Measurements from ENCODE around the gene YOD1. TPM values are rescaled to one million over a fixed set of nuclear protein-coding genes. Genes with fewer than 3 reads are reported as not detected.
A peak's percentile ranks its signal among the peaks of the same experiment; 100 is the strongest.

YOD1 gene
- total RNA-seq, 6 donors from 2014 or later, result 6.0 to 24.4 (median 9.4) TPM

DNA sequence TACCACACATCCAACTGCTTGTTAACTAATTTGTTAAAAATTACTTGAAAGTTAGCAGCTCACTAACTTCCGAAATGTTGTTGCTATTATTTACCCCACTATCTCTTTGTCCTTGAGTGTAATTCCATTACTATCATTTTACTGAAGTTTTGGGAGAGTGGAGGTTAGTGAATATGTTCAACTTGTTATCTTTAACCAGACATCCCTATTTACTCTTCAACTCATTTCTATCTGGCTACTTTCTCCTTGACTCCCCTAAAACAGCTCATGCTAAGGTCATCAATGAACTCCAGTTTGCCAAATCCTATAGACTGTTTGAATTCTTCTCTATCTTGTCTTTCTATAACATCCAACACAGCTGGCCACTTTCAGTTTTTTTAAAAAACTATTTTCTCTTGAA, 14.1 kb downstream of the YOD1 start:
- Histone ChIP-seq H3K4me1 (peaks cover 0 to 7% (median 2%) of the 10 kb centered on the region in 4 donors), H3K27me3 (no peaks in the 10 kb centered on the region), H3K27ac (no peak overlapping the region), H3K36me3 (no peaks in the 10 kb centered on the region), H3K4me3 (no peak overlapping the region), H3K9me3 (no peaks in the 10 kb centered on the region)
- ATAC-seq (ENCODE audit: low FRiP score in 2 of 2) (no peak), DNase-seq (no peak)
- WGBS, 2 donors, result 83 to 95% methylated on average over 1 of the region's 1 CpG
- TF ChIP-seq EP300 (IDR thresholded peaks at IDR 0.05) (no peak), CTCF (IDR thresholded peaks at IDR 0.05) (no peak), POLR2A (IDR thresholded peaks at IDR 0.05) (no peak), POLR2AphosphoS5 (IDR thresholded peaks at IDR 0.05) (no peak)

DNA sequence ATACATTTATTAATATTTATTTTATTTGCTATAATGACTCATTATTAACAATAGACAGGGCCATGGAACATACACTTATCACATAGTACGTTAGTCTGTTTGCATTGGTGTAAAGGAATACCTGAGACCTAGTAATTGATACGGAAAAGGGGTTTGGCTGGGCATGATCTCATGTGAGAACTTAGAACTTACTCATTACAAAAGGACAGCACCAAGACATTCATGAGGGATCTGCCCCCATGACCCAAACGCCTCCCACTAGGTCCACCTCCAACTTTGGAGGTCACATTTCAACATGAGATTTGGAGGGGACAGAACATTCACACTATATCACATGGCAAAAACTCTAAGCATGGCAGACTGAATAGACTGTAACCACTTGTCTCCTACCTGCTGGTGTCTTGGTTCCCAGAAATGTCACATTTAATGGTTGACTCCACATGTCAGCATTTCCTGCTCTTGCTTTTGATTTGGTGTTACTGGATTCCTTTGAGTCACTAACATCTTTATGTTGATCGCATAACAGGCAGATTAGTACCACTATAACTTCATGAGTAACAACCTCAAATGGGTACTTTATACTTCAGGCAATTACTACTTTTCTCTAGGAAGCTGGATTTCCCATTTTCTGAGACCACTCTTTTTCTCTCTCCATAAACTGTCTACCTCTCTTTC, 15.0 kb downstream of the YOD1 start:
- DNase-seq (no peak), ATAC-seq (ENCODE audit: low FRiP score in 2 of 2) (no peak)
- H3K4me3 ChIP-seq, result no peak overlapping the region

GRCh38 chr1:207034998-207035397, 16.0 kb downstream of the YOD1 start:
- no peak for DNase-seq
- no peaks in the 10 kb centered on the region for H3K9me3 ChIP-seq
- H3K36me3 ChIP-seq, result no peaks in the 10 kb centered on the region
- H3K27me3 ChIP-seq, result no peaks in the 10 kb centered on the region
- no peak overlapping the region for H3K27ac ChIP-seq
- peaks cover 0 to 4% (median 2%) of the 10 kb centered on the region in 4 donors for H3K4me1 ChIP-seq
- ATAC-seq (ENCODE audit: low FRiP score in 2 of 2), result no peak
- no peak for TF ChIP-seq POLR2A (IDR thresholded peaks at IDR 0.05)
- no peak for TF ChIP-seq POLR2AphosphoS5 (IDR thresholded peaks at IDR 0.05)
- no peak for TF ChIP-seq CTCF (IDR thresholded peaks at IDR 0.05)
- TF ChIP-seq EP300 (IDR thresholded peaks at IDR 0.05), result no peak
- no peak overlapping the region for H3K4me3 ChIP-seq

More for the DNA sequence above, 15.0 kb downstream of the YOD1 start:
- TF ChIP-seq POLR2A (IDR thresholded peaks at IDR 0.05), result no peak
- no peak for TF ChIP-seq POLR2AphosphoS5 (IDR thresholded peaks at IDR 0.05)
- no peak for TF ChIP-seq CTCF (IDR thresholded peaks at IDR 0.05)
- no peak for TF ChIP-seq EP300 (IDR thresholded peaks at IDR 0.05)
- no peaks in the 10 kb centered on the region for H3K36me3 ChIP-seq
- H3K27ac ChIP-seq, result no peak overlapping the region
- H3K4me1 ChIP-seq, result peaks cover 0 to 7% (median 2%) of the 10 kb centered on the region in 4 donors
- no peaks in the 10 kb centered on the region for H3K9me3 ChIP-seq
- no peaks in the 10 kb centered on the region for H3K27me3 ChIP-seq
- WGBS, 2 donors, result 91 to 95% methylated on average over 4 of the region's 4 CpGs

DNA sequence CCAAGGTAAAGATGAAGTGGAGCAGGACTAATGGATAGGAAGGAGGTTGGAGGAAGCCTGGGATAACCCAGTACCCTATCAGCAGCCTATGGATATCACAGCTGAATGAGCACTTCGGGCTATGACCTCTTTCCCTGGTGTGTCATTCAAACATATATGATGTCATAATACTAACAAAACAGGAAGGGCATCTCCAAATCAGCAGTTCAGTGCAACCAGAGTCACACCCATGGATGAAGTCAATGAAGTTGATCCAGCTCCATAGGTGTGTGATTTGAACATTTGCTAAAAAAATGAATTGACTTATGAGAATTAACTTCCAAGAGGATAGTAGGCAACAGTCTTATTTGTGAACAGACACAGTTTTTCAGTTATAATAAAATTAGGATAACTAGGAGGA, 16.8 kb downstream of the YOD1 start:
- H3K9me3 ChIP-seq, result no peaks in the 10 kb centered on the region
- 73% methylated on average over 1 of the region's 1 CpG for WGBS, 2 donors
- H3K36me3 ChIP-seq, result no peaks in the 10 kb centered on the region
- no peak for TF ChIP-seq POLR2AphosphoS5 (IDR thresholded peaks at IDR 0.05)
- TF ChIP-seq POLR2A (IDR thresholded peaks at IDR 0.05), result no peak
- TF ChIP-seq EP300 (IDR thresholded peaks at IDR 0.05), result no peak
- no peak for TF ChIP-seq CTCF (IDR thresholded peaks at IDR 0.05)
- DNase-seq (no peak), ATAC-seq (ENCODE audit: low FRiP score in 2 of 2) (no peak)
- H3K4me1 ChIP-seq, result peaks cover 0 to 4% (median 0%) of the 10 kb centered on the region in 4 donors
- H3K4me3 ChIP-seq, result no peak overlapping the region
- H3K27me3 ChIP-seq, result no peaks in the 10 kb centered on the region
- no peak overlapping the region for H3K27ac ChIP-seq

GRCh38 chr1:207033302-207033701, 17.7 kb downstream of the YOD1 start:
- WGBS, 2 donors, result 50 to 57% methylated on average over 2 of the region's 2 CpGs
- Histone ChIP-seq H3K36me3 (no peaks in the 10 kb centered on the region), H3K27ac (peak overlapping the region in 3 of 4 donors; percentile 51 to 90 (median 70)), H3K4me3 (peak overlapping the region in 1 of 4 donors; percentile 52), H3K4me1 (peaks cover 0 to 4% (median 0%) of the 10 kb centered on the region in 4 donors), H3K27me3 (no peaks in the 10 kb centered on the region), H3K9me3 (no peaks in the 10 kb centered on the region)
- DNase-seq, result no peak
- TF ChIP-seq CTCF (IDR thresholded peaks at IDR 0.05) (no peak), EP300 (IDR thresholded peaks at IDR 0.05) (no peak), POLR2AphosphoS5 (IDR thresholded peaks at IDR 0.05) (no peak), POLR2A (IDR thresholded peaks at IDR 0.05) (no peak)
- no peak for ATAC-seq (ENCODE audit: low FRiP score in 2 of 2)

Data from upper lobe of left lung (tissue), 6 donors.